NB4 (cell line): Measurements from ENCODE around the gene RBBP5.

Source experiments
- MYC ChIP-seq: IDR thresholded peaks from 2 replicates; pipeline ENCODE4 v1.6.1; 2011; ENCODE audit warnings: low read depth, low read length
- POLR2A ChIP-seq: IDR thresholded peaks from 2 replicates; pipeline ENCODE4 v1.6.1; 2011; ENCODE audit warnings: mild to moderate bottlenecking; ENCODE audit not compliant: insufficient read length; ENCODE audit errors: extremely low read depth
- TF ChIP-seq, protein P1 (sequence below): IDR thresholded peaks from one replicate; pipeline ENCODE4 v1.5.1; 2012; ENCODE audit warnings: low read depth, low read length
- TF ChIP-seq, protein P2 (sequence below): IDR thresholded peaks from 2 replicates; pipeline ENCODE4 v1.6.1; 2011; ENCODE audit warnings: low read depth, low read length

DNA sequence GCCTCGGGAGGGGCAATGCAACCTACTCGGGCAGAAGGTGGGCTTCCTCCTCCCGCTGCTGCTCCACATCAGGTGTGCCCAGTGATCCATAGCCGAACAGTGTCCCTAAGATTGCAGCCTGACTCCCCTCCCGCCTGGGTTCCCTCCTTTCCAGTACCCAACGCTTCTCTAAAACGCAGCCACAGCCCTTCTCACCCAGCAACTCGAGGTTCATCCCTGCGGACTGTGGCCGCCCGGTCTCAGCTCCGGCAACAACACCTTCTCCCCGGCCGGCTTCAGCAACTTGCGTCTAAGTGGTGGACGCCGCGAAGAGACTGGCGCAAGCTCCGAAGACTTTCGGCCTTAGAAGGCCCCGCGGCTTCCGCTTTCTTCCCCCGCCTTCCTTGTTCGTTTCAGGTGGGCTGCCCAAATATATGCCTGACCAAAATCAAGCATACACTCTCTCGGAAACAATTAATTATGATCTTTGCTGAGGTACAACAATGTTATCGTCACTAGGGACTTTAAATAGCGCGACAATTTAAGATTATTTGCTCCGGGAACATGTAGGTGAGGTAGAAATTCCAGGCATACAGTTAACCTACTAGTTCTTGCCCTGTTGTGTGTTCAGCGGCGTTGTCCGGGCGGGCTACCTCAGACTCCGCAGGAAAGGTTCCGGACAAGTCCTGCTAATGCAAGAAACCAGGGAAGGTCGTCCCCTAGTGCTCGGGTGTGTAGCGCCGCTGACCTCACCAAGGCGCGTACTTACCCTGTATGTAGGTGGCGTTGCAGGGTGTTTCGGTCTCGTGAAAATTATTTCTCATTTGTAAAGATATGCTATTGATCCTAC, at the start of gene RBBP5:
- TF ChIP-seq POLR2A (peak; percentile 68), MYC (no peak; the same call in 1 of the 2 replicates)
- TF ChIP-seq, protein P1, sequence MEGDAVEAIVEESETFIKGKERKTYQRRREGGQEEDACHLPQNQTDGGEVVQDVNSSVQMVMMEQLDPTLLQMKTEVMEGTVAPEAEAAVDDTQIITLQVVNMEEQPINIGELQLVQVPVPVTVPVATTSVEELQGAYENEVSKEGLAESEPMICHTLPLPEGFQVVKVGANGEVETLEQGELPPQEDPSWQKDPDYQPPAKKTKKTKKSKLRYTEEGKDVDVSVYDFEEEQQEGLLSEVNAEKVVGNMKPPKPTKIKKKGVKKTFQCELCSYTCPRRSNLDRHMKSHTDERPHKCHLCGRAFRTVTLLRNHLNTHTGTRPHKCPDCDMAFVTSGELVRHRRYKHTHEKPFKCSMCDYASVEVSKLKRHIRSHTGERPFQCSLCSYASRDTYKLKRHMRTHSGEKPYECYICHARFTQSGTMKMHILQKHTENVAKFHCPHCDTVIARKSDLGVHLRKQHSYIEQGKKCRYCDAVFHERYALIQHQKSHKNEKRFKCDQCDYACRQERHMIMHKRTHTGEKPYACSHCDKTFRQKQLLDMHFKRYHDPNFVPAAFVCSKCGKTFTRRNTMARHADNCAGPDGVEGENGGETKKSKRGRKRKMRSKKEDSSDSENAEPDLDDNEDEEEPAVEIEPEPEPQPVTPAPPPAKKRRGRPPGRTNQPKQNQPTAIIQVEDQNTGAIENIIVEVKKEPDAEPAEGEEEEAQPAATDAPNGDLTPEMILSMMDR: peak; percentile 73
- TF ChIP-seq, protein P2, sequence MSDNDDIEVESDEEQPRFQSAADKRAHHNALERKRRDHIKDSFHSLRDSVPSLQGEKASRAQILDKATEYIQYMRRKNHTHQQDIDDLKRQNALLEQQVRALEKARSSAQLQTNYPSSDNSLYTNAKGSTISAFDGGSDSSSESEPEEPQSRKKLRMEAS: no peak; the same call in 1 of the 2 replicates
